ENCODE data around the gene TMIGD2. TPM values are rescaled to one million over a fixed set of nuclear protein-coding genes. Genes with fewer than 3 reads are reported as not detected.
A peak's percentile ranks its signal among the peaks of the same experiment; 100 is the strongest.

The TMIGD2 gene
- total RNA-seq, 1 experiment from 2014 or later: not detected

DNA sequence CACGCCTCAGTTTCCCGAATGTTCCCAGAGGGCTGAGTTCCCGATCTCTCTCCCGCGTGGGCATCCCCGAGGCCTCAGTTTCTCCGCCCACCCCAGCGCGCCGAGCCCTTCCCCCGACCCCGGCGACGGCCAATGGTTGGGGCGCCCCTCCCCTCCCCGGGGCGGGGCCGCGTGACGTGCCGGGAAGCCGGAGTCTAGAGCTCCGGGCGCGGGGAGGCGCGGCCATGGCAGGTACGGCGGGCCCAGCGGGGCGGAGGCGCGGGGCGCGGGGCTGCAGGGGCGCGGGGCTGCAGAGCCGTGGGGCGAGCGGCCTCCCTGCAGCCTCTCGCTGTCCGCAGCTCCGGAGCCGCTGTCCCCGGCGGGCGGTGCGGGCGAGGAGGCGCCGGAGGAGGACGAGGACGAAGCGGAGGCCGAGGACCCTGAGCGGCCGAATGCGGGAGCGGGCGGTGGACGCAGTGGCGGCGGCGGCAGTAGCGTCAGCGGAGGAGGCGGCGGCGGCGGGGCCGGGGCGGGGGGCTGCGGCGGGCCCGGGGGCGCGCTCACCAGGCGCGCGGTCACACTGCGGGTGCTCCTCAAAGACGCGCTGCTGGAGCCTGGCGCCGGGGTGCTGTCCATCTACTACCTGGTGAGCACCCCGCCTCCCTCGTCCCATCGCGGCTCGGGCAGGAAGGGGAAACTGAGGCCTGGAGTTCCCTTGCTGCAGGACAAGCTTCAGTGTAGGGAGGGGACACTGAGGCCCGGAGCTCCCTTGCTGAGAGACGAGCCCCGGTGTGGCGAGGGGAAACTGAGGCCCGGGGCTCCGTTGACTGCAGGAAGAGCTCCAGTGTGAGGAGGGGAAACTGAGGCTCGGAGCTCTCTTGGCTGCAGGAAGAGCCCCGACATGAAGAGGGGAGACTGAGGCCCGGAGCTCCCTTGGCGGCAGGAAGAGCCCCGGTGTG is 41.5 kb upstream of the TMIGD2 start, which contains the start of gene MPND:
TSS of gene MPND (plus strand) at position 193 of the 938 bp plus-strand sequence. CDS start at position 225, 32 bp downstream.
- peak within 1 kb of the TSS; percentile 100 for H3K4me2 ChIP-seq (ENCODE audit: low read length)
- peak within 1 kb of the TSS; percentile 99 for H2AFZ ChIP-seq (ENCODE audit: low read length)
- ATAC-seq (peak; percentile 68), DNase-seq (peak; percentile 82)
- no peaks in the 10 kb centered on the region for H4K20me1 ChIP-seq (ENCODE audit: low read length)
- H3K79me2 ChIP-seq (ENCODE audit: low read length): peaks cover 8% of the 10 kb centered on the region
- CTCF ChIA-PET: interaction anchor here (0.6 to 2.0 kb wide), 4 partner anchors 9 to 76 kb away, joined by 3 to 16 read pairs (median 9); partner anchors contain the start of gene SH3GL1
- peak within 1 kb of the TSS; percentile 77 for H3K9ac ChIP-seq (ENCODE audit: low read length)
- peak within 1 kb of the TSS; percentile 81 for H3K4me3 ChIP-seq (ENCODE audit: low read length)
- peaks cover 5% of the 10 kb centered on the region; the same call in 1 of the 2 replicates for H3K4me1 ChIP-seq (ENCODE audit: insufficient read depth, low read length)
- TF ChIP-seq, protein P1, sequence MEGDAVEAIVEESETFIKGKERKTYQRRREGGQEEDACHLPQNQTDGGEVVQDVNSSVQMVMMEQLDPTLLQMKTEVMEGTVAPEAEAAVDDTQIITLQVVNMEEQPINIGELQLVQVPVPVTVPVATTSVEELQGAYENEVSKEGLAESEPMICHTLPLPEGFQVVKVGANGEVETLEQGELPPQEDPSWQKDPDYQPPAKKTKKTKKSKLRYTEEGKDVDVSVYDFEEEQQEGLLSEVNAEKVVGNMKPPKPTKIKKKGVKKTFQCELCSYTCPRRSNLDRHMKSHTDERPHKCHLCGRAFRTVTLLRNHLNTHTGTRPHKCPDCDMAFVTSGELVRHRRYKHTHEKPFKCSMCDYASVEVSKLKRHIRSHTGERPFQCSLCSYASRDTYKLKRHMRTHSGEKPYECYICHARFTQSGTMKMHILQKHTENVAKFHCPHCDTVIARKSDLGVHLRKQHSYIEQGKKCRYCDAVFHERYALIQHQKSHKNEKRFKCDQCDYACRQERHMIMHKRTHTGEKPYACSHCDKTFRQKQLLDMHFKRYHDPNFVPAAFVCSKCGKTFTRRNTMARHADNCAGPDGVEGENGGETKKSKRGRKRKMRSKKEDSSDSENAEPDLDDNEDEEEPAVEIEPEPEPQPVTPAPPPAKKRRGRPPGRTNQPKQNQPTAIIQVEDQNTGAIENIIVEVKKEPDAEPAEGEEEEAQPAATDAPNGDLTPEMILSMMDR (conservative IDR thresholded peaks at IDR 0.05; ENCODE audit: low read depth, low read length): no peak
- no peak for TF ChIP-seq EZH2phosphoT487 (IDR thresholded peaks at IDR 0.05; ENCODE audit: borderline replicate concordance, low read length)
- no peak for TF ChIP-seq EZH2 (IDR thresholded peaks at IDR 0.05; ENCODE audit: low read length, unreplicated experiment)
- no peaks in the 10 kb centered on the region for H3K36me3 ChIP-seq (ENCODE audit: low read depth, low read length)
- peak within 1 kb of the TSS; percentile 59 for H3K27ac ChIP-seq (ENCODE audit: low read length)
- no peaks in the 10 kb centered on the region for H3K9me2 ChIP-seq (replicated peaks; ENCODE audit: low read length)
- H3F3A ChIP-seq (ENCODE audit: low read length, unreplicated experiment): no peaks in the 10 kb centered on the region
- BruUV-seq (replicated peaks): no TSS peak
- no peaks in the 10 kb centered on the region for H3K9me3 ChIP-seq (ENCODE audit: low read length)
- POLR2A ChIA-PET (ENCODE audit: unreplicated experiment): interaction anchor here (0.6 to 1.0 kb wide), 2 partner anchors 9 to 113 kb away, joined by 4 to 11 read pairs; no protein-coding TSS in a partner anchor
- intact Hi-C loops (cut with micrococcal nuclease): loop anchor here (10.0 kb wide), 1 partner anchor 99 kb away; the partner anchor contains the start of gene YJU2
- H3K27me3 ChIP-seq (ENCODE audit: low read length): no peaks in the 10 kb centered on the region

GRCh38 chr19:4342615-4343369 is 40.6 kb upstream of the TMIGD2 start:
- no peaks in the 10 kb centered on the region for H3K9me2 ChIP-seq (replicated peaks; ENCODE audit: low read length)
- H3K27me3 ChIP-seq (ENCODE audit: low read length): no peaks in the 10 kb centered on the region
- H3K9me3 ChIP-seq (ENCODE audit: low read length): no peaks in the 10 kb centered on the region
- ChIA-PET CTCF (interaction anchor here (0.6 to 2.0 kb wide), 6 partner anchors 10 to 96 kb away, joined by 3 to 16 read pairs (median 6); partner anchors contain the start of genes SH3GL1 and YJU2), POLR2A (ENCODE audit: unreplicated experiment) (interaction anchor here (0.6 to 1.0 kb wide), 3 partner anchors 10 to 112 kb away, joined by 3 to 11 read pairs (median 4); partner anchors contain the start of gene YJU2)
- no peaks in the 10 kb centered on the region for H3F3A ChIP-seq (ENCODE audit: low read length, unreplicated experiment)
- ATAC-seq (peak; percentile 89), DNase-seq (peak; percentile 98)
- H2AFZ ChIP-seq (ENCODE audit: low read length): peak overlapping the region; percentile 99
- H3K79me2 ChIP-seq (ENCODE audit: low read length): peaks cover 12% of the 10 kb centered on the region
- peak overlapping the region; percentile 77 for H3K9ac ChIP-seq (ENCODE audit: low read length)
- BruUV-seq (replicated peaks): no TSS peak
- no peaks in the 10 kb centered on the region for H3K36me3 ChIP-seq (ENCODE audit: low read depth, low read length)
- peak overlapping the region; percentile 59 for H3K27ac ChIP-seq (ENCODE audit: low read length)
- intact Hi-C loops (cut with micrococcal nuclease): loop anchor here (1.0 to 10.0 kb wide), 2 partner anchors 60 to 98 kb away; partner anchors contain the start of genes CHAF1A and YJU2
- H3K4me1 ChIP-seq (ENCODE audit: insufficient read depth, low read length): peaks cover 5% of the 10 kb centered on the region; the same call in 1 of the 2 replicates
- TF ChIP-seq EZH2 (IDR thresholded peaks at IDR 0.05; ENCODE audit: low read length, unreplicated experiment) (no peak), EZH2phosphoT487 (IDR thresholded peaks at IDR 0.05; ENCODE audit: borderline replicate concordance, low read length) (no peak)
- TF ChIP-seq, protein P1 (conservative IDR thresholded peaks at IDR 0.05; ENCODE audit: low read depth, low read length): no peak
- peak overlapping the region; percentile 81 for H3K4me3 ChIP-seq (ENCODE audit: low read length)
- peak overlapping the region; percentile 100 for H3K4me2 ChIP-seq (ENCODE audit: low read length)
- H4K20me1 ChIP-seq (ENCODE audit: low read length): no peaks in the 10 kb centered on the region
